ENCODE results near the gene CPAMD8.

Gene CPAMD8

GRCh38 chr19:16951529-16951928 lies 75.1 kb downstream of the CPAMD8 start:
- DNase-seq (ENCODE audit: extremely low read depth, low read depth), result no peak
- H3K4me3 ChIP-seq (replicated peaks; ENCODE audit: low read depth, low read length), result no peak overlapping the region
- TF ChIP-seq, protein P1, sequence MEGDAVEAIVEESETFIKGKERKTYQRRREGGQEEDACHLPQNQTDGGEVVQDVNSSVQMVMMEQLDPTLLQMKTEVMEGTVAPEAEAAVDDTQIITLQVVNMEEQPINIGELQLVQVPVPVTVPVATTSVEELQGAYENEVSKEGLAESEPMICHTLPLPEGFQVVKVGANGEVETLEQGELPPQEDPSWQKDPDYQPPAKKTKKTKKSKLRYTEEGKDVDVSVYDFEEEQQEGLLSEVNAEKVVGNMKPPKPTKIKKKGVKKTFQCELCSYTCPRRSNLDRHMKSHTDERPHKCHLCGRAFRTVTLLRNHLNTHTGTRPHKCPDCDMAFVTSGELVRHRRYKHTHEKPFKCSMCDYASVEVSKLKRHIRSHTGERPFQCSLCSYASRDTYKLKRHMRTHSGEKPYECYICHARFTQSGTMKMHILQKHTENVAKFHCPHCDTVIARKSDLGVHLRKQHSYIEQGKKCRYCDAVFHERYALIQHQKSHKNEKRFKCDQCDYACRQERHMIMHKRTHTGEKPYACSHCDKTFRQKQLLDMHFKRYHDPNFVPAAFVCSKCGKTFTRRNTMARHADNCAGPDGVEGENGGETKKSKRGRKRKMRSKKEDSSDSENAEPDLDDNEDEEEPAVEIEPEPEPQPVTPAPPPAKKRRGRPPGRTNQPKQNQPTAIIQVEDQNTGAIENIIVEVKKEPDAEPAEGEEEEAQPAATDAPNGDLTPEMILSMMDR (IDR thresholded peaks at IDR 0.05; ENCODE audit: low read depth, low read length, missing control alignments), result no peak

DNA sequence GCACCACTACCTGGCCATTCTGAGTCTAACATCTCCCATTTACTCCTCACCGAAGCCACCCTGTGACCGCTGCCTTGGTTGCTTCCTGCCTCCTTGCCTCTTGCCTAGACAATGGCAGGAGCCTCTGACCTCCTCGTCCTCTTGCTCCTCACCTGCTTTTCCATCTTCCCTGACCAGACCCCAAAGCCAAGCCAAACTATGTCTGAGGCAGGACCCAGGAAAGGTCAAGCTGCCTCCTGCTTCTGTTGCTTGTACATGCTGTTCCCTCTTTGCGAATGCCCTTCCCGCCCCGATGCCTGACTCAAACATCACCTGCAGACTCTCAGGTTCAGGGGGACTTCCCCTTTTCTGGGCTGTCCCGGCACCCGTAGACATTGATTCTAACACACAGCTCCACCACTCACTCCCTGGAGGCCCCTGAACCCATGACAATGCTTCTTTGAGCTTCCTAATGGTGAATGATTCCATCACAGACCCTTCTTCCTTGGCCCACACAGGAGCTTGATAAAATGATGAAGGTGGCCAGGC lies 77.0 kb downstream of the CPAMD8 start:
- TF ChIP-seq, protein P1 (IDR thresholded peaks at IDR 0.05; ENCODE audit: low read depth, low read length, missing control alignments), result no peak
- no peak overlapping the region for H3K4me3 ChIP-seq (replicated peaks; ENCODE audit: low read depth, low read length)
- DNase-seq (ENCODE audit: extremely low read depth, low read depth), result no peak

- H3K4me3 ChIP-seq (replicated peaks; ENCODE audit: low read depth, low read length), result no peak overlapping the region
- TF ChIP-seq, protein P1 (IDR thresholded peaks at IDR 0.05; ENCODE audit: low read depth, low read length, missing control alignments), result no peak
- no peak for DNase-seq (ENCODE audit: extremely low read depth, low read depth)
Observed at GRCh38 chr19:16946951-16947940, 79.4 kb downstream of the CPAMD8 start.

- DNase-seq (ENCODE audit: extremely low read depth, low read depth), result no peak
- TF ChIP-seq, protein P1 (IDR thresholded peaks at IDR 0.05; ENCODE audit: low read depth, low read length, missing control alignments), result no peak
- no peak overlapping the region for H3K4me3 ChIP-seq (replicated peaks; ENCODE audit: low read depth, low read length)
Observed at GRCh38 chr19:16945762-16946465, 80.7 kb downstream of the CPAMD8 start.

DNA sequence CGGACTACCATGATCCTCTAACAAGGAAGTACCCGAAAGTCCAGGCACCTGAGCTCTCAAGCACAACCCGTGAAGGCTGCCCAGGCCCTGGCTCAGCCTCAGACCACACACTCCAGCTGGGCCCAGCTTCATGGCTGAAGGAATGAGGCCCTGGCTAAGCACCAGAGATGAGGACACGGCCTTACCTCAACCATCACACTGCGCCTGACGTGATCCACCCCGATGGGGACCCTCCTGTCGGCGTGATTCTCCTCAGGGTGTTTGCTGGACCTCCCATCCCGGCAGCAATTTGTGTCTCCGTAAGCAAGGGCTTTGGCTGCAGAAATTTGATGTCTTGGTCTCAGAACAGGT lies 81.3 kb downstream of the CPAMD8 start:
- TF ChIP-seq, protein P1 (IDR thresholded peaks at IDR 0.05; ENCODE audit: low read depth, low read length, missing control alignments), result no peak
- no peak for DNase-seq (ENCODE audit: extremely low read depth, low read depth)
- H3K4me3 ChIP-seq (replicated peaks; ENCODE audit: low read depth, low read length), result no peak overlapping the region

GRCh38 chr19:16944626-16945363 lies 81.8 kb downstream of the CPAMD8 start:
- TF ChIP-seq, protein P1 (IDR thresholded peaks at IDR 0.05; ENCODE audit: low read depth, low read length, missing control alignments), result no peak
- DNase-seq (ENCODE audit: extremely low read depth, low read depth), result no peak

More at GRCh38 chr19:16944626-16945363, 81.8 kb downstream of the CPAMD8 start:
- no peak overlapping the region for H3K4me3 ChIP-seq (replicated peaks; ENCODE audit: low read depth, low read length)
